A673 (cell line): ENCODE measurements around the gene KRT76.

ENCODE experiments used
- CTCF ChIP-seq: fragments of 300-800, 200-600 bp; sonication (generic); conservative IDR thresholded peaks from 2 replicates; pipeline ENCODE4 v1.5.1; 2017; ENCODE audit warnings: low read depth, mild to moderate bottlenecking, antibody characterized with exemption, low read length, moderate library complexity, mixed read lengths
- EZH2 ChIP-seq: fragments of 200-600 bp; sonication (generic); IDR thresholded peaks from 2 replicates; pipeline ENCODE4 v1.6.1; 2017; ENCODE audit warnings: borderline replicate concordance, low read depth, mild to moderate bottlenecking, mixed read lengths, antibody characterized with exemption, low read length; ENCODE audit not compliant: poor library complexity, severe bottlenecking

DNA sequence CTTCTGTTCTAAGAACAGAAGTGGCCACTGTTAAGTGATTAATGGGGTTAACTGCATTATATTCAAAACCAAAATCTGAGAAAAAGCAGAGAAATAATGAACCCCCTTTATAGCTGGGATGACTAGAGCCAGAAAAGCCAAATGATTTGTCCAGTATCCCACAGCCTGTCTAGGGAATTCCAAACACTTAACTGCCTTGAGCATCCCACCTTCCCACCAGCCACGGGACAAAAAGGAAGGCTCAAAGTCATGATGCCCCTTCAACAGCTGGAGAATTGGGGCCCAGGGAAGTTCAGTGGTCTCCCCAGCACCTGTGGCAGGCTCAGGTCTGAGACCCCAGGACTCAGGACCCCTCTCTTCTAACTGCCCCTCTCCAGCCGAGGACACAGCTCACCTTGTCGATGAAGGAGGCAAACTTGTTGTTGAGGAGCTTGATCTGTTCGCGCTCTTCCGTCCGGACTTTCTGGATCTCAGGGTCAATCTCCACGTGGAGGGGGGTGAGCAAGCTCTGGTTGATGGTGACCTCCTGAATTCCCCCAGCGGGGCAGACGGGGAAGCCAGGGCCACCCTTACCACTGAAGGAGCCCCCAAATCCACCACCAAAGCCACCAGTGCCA is 36.2 kb upstream of the KRT76 start:
- no peak for TF ChIP-seq CTCF
- TF ChIP-seq EZH2 = no peak
